Naive thymus-derived CD4-positive, alpha-beta T cell (primary cell): ENCODE results near the gene WFIKKN1. TPM values are rescaled to one million over a fixed set of nuclear protein-coding genes. Genes with fewer than 3 reads are reported as not detected.

Experiments used
- ATAC-seq: fragments of 150-1000 bp; cut with Tn5 transposase; 2 replicates; pipeline ENCODE4 v1.10.0; 2021; ENCODE audit warnings: mild to moderate bottlenecking, moderate library complexity
- CTCF ChIA-PET: fragments of 350-600 bp; sonication (Branson Sonifier 250); formaldehyde crosslinking; loops from one replicate; lab custom pipeline; 2021; ENCODE audit warnings: antibody characterized with exemption; lab: Charles Lee
- POLR2A ChIA-PET: fragments of 350-600 bp; sonication (Branson Sonifier 250); formaldehyde crosslinking; loops from one replicate; lab custom pipeline; 2021; ENCODE audit warnings: antibody characterized with exemption, inconsistent platforms; lab: Charles Lee
- DNase-seq, 9 donors: peaks; one replicate each; pipeline versions ENCODE4 v3.0.0 to v3.0.0-alpha.2; 2020 to 2022; ENCODE audit warnings: mixed read lengths in 1 of 9
- H3K27ac ChIP-seq: one replicate; pipeline ENCODE4 v1.7.0; 2013; ENCODE audit warnings: mild to moderate bottlenecking, low read depth, low read length, moderate library complexity
- H3K27me3 ChIP-seq, 2 donors: one replicate each; pipeline ENCODE4 v1.7.0; 2013; ENCODE audit warnings: low read length in 2 of 2, mild to moderate bottlenecking in 2 of 2, moderate library complexity in 2 of 2; ENCODE audit not compliant: control insufficient read depth in 2 of 2, insufficient read depth in 2 of 2
- H3K36me3 ChIP-seq, 3 experiments: 1 replicate in 2 of 3; 2 replicates in 1 of 3; pipeline ENCODE4 v1.7.0; 2013; ENCODE audit warnings: low read length in 3 of 3, mild to moderate bottlenecking in 3 of 3, moderate library complexity in 1 of 3; ENCODE audit not compliant: insufficient read depth in 3 of 3, control insufficient read depth in 2 of 3
- H3K4me1 ChIP-seq, 2 donors: one replicate each; pipeline ENCODE4 v1.7.0; 2013; ENCODE audit warnings: low read length in 2 of 2, mild to moderate bottlenecking in 2 of 2, moderate library complexity in 1 of 2; ENCODE audit not compliant: control insufficient read depth in 2 of 2, insufficient read depth in 2 of 2
- H3K4me3 ChIP-seq: 2 replicates; pipeline ENCODE4 v1.7.0; 2013; ENCODE audit warnings: mild to moderate bottlenecking, low read length
- H3K9me3 ChIP-seq, 3 experiments: 1 replicate in 2 of 3; 2 replicates in 1 of 3; pipeline ENCODE4 v1.7.0; 2013; ENCODE audit warnings: low read length in 3 of 3; ENCODE audit not compliant: control insufficient read depth in 2 of 3
- H3K27ac Mint-ChIP-seq, 9 donors: one replicate each; pipeline ENCODE4 v1.8.0; 2020 to 2022; ENCODE audit warnings: mixed read lengths in 9 of 9, mild to moderate bottlenecking in 8 of 9, moderate library complexity in 5 of 9, inconsistent platforms in 2 of 9
- H3K27me3 Mint-ChIP-seq, 5 donors: one replicate each; pipeline ENCODE4 v1.8.0; 2021 to 2022; ENCODE audit warnings: mixed read lengths in 5 of 5, mild to moderate bottlenecking in 1 of 5
- H3K36me3 Mint-ChIP-seq, 5 donors: one replicate each; pipeline ENCODE4 v1.8.0; 2020 to 2022; ENCODE audit warnings: mixed read lengths in 5 of 5, mild to moderate bottlenecking in 3 of 5, inconsistent platforms in 1 of 5
- H3K4me1 Mint-ChIP-seq, 7 donors: one replicate each; pipeline ENCODE4 v1.8.0; 2020 to 2022; ENCODE audit warnings: mixed read lengths in 7 of 7, mild to moderate bottlenecking in 3 of 7, inconsistent platforms in 1 of 7
- H3K4me3 Mint-ChIP-seq, 10 donors: one replicate each; pipeline ENCODE4 v1.8.0; 2020 to 2022; ENCODE audit warnings: mild to moderate bottlenecking in 10 of 10, mixed read lengths in 10 of 10, moderate library complexity in 6 of 10, inconsistent platforms in 2 of 10
- H3K9me3 Mint-ChIP-seq, 11 donors: one replicate each; pipeline ENCODE4 v1.8.0; 2020 to 2022; ENCODE audit warnings: mixed read lengths in 11 of 11, mild to moderate bottlenecking in 4 of 11, inconsistent platforms in 1 of 11, moderate library complexity in 1 of 11
- intact Hi-C, 2 donors: fragments of 100-400 bp; cut with micrococcal nuclease; formaldehyde crosslinking; loops; one replicate each; pipeline ENCODE4 v1.15.1; 2023
- polyA plus RNA-seq, 2 donors: library from polyadenylated mRNA; unstranded; fragments of 300-500 nt; fragmentation: Illumina TruSeq; gene quantifications; one replicate each; pipeline ENCODE4 v1.2.3, GENCODE V29; 2021
- total RNA-seq, 6 experiments: library from RNA in 5 of 6; stranded (reverse) in 5 of 6; gene quantifications; 1 replicate in 5 of 6; 2 replicates in 1 of 6; pipeline ENCODE4 v1.2.3 and lab custom pipeline; 2021 to 2026

The WFIKKN1 gene
- total and polyA plus RNA-seq, 7 experiments from 2014 or later = 0.34 to 0.81 (median 0.56) TPM; not detected in 2

DNA sequence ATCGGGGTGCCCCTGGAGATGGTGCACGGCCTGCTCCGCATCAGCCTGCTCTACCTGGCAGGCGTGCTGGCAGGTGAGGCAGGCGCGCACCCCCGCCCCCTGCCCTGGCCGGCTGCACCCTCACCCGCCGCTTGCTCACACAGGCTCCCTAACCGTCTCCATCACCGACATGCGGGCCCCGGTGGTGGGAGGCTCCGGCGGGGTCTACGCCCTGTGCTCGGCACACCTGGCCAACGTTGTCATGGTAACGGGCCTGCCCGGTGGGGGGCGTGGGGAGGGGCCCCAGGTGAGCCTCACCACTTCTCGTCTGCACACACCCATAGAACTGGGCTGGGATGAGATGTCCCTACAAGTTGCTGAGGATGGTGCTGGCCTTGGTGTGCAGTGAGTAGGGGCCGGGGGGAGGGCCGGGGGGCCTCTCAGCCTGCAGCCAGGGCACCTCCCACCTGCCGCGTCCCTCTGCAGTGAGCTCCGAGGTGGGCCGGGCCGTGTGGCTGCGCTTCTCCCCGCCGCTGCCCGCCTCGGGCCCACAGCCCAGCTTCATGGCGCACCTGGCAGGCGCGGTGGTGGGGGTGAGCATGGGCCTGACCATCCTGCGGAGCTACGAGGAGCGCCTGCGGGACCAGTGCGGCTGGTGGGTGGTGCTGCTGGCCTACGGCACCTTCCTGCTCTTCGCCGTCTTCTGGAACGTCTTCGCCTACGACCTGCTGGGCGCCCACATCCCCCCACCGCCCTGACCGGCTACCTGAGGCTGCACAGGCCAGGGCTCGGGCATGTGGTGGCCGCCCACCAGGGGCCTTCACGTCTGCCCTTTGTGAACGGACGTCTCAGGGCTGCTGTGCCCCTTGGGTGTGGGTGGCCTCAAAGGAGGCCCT lies 46.8 kb downstream of the WFIKKN1 start:
- DNase-seq (no peak), ATAC-seq (no peak)
- Histone ChIP-seq H3K9me3 (no peaks in the 10 kb centered on the region), H3K4me1 (peaks cover 5 to 10% of the 10 kb centered on the region in 2 donors), H3K27me3 (no peaks in the 10 kb centered on the region), H3K4me3 (no peak overlapping the region), H3K36me3 (peaks cover 0 to 37% (median 2%) of the 10 kb centered on the region in 3 experiments), H3K27ac (no peak overlapping the region)
- intact Hi-C loops = loop anchor here in 1 of 2 donors (2.0 kb wide), 1 partner anchor 17 kb away; no protein-coding TSS in a partner anchor
- H3K4me1 Mint-ChIP-seq = peaks cover 8 to 30% (median 21%) of the 10 kb centered on the region in 7 donors
- peaks cover 0 to 11% (median 0%) of the 10 kb centered on the region in 5 donors for H3K36me3 Mint-ChIP-seq
- H3K9me3 Mint-ChIP-seq = no peaks in the 10 kb centered on the region
- POLR2A ChIA-PET = interaction anchor here (0.7 to 3.1 kb wide), 5 partner anchors 9 to 52 kb away, joined by 3 to 12 read pairs (median 4); partner anchors contain the start of gene RHOT2
- H3K27ac Mint-ChIP-seq = no peak overlapping the region
- H3K4me3 Mint-ChIP-seq = peak overlapping the region in 4 of 10 donors; percentile 19 to 60 (median 40)
- CTCF ChIA-PET = no interaction called here
- H3K27me3 Mint-ChIP-seq = peaks cover 0 to 7% (median 0%) of the 10 kb centered on the region in 5 donors

DNA sequence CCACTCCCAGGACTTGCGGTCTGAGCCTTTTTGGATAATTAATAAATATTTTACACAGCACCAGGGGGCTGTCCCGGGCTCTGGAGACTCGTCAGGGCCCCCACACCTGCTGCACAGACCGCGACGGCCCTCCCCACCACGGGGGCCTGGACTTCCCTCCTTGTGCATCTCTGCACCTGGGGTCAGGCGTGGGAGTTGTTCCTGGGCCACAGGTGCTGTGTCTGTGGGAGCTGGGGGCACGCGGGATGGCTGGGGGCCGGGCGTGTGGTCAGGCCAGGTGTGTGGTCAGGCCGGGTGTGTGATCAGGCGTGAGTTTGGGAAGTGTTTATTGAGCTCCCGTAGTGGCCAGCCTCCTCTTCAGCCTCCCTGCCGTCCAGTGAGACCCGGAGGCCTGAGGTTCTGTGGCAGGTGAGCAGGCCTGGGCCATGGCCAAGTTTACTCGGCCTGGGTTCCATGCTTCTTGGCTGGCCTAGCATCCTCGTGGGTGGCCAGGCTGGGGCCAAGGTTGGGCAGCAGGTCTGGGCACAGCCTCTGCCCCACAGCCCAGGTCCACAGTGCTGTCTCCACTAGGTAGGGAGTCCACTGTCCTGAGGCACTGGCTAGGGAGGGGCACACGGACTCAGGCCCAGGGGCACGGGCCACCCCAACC lies 47.5 kb downstream of the WFIKKN1 start:
- intact Hi-C loops = loop anchor here in 1 of 2 donors (2.0 kb wide), 1 partner anchor 18 kb away; no protein-coding TSS in a partner anchor
- H3K9me3 ChIP-seq = no peaks in the 10 kb centered on the region
- H3K4me3 ChIP-seq = no peak overlapping the region
- ChIA-PET CTCF (no interaction called here), POLR2A (interaction anchor here (0.7 to 2.1 kb wide), 4 partner anchors 10 to 29 kb away, joined by 3 to 11 read pairs (median 4); partner anchors contain the start of genes RHOT2, WDR24 and WDR90)
- Mint-ChIP-seq H3K27me3 (peaks cover 0 to 7% (median 0%) of the 10 kb centered on the region in 5 donors), H3K4me1 (peaks cover 10 to 33% (median 23%) of the 10 kb centered on the region in 7 donors), H3K27ac (no peak overlapping the region), H3K9me3 (no peaks in the 10 kb centered on the region), H3K36me3 (peaks cover 0 to 9% (median 0%) of the 10 kb centered on the region in 5 donors), H3K4me3 (peak overlapping the region in 3 of 10 donors; percentile 19 to 89 (median 84))
- no peak overlapping the region for H3K27ac ChIP-seq
- no peaks in the 10 kb centered on the region for H3K27me3 ChIP-seq
- H3K36me3 ChIP-seq = peaks cover 0 to 36% (median 9%) of the 10 kb centered on the region in 3 experiments
- peaks cover 5 to 14% of the 10 kb centered on the region in 2 donors for H3K4me1 ChIP-seq
- DNase-seq (no peak), ATAC-seq (no peak)

DNA sequence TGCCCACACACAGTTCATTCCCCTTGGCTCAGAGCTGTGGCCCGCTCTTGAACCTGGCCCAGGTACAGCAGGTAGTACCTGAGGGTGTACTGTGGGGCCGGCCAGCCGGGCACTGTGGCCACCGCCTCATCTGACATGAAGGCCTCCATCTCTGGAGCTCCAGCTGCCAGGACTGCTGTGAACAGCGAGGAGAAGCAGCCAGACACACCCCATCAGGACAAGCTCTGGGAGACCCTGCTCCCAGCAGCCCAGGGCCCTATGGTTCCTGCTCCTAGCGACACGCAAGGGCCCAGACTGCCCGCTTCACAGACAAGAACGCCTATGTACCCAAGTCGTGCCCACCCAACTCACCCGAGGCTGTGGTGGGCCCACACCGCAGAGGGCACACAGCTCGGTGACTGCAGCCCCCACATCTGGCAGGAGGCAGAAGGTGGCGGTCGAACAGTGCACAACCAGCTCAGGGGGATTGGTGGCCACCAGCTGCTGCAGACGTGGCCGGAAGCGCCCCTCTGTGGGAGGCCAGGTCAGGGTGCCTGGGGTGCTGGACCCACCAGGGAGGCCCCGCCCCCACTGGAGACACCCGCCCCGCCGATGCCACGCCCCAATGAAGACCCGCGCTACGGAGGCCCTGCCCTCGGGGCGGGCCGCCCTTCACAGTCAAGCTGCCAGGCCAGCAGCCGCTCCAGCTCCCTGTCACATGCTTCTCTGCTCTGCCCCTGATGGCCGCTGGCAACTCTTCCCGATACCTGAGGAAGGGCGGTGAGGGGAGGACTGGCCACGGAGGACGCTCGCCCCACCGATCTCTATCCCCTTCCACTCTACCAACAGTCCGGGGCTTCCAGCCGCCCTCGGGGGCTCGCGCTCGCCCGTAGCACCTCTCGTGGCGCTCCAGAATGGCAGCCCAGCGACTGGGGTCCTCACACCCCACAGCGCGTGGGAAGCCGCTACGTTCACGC lies 48.4 kb downstream of the WFIKKN1 start:
- Histone ChIP-seq H3K4me3 (peak overlapping the region; percentile 51), H3K27me3 (no peaks in the 10 kb centered on the region), H3K9me3 (no peaks in the 10 kb centered on the region), H3K4me1 (peaks cover 5 to 17% of the 10 kb centered on the region in 2 donors), H3K27ac (peak overlapping the region; percentile 26), H3K36me3 (peaks cover 0 to 28% (median 12%) of the 10 kb centered on the region in 3 experiments)
- Mint-ChIP-seq H3K4me3 (peak overlapping the region; percentile 71 to 89 (median 84)), H3K9me3 (no peaks in the 10 kb centered on the region), H3K27me3 (peaks cover 0 to 7% (median 0%) of the 10 kb centered on the region in 5 donors), H3K4me1 (peaks cover 10 to 33% (median 23%) of the 10 kb centered on the region in 7 donors), H3K27ac (peak overlapping the region in 7 of 9 donors; percentile 56 to 93 (median 69)), H3K36me3 (peaks cover 0 to 9% (median 0%) of the 10 kb centered on the region in 5 donors)
- DNase-seq (peak in 4 of 9 donors; percentile 41 to 65 (median 47)), ATAC-seq (peak; percentile 6)
- ChIA-PET CTCF (interaction anchor here (0.8 kb wide), 1 partner anchor 11 kb away, joined by 4 read pairs; the partner anchor contains the start of gene RHOT2), POLR2A (interaction anchor here (0.7 to 2.1 kb wide), 5 partner anchors 11 to 36 kb away, joined by 3 to 11 read pairs (median 4); partner anchors contain the start of genes RHOT2, WDR24 and WDR90)
- intact Hi-C loops = loop anchor here (1.0 to 2.0 kb wide), 5 partner anchors 11 to 43 kb away; partner anchors contain the start of genes METTL26 (in 1 of the 2), RHOT2 (in 1 of the 2) and WDR90 (in 1 of the 2)

DNA sequence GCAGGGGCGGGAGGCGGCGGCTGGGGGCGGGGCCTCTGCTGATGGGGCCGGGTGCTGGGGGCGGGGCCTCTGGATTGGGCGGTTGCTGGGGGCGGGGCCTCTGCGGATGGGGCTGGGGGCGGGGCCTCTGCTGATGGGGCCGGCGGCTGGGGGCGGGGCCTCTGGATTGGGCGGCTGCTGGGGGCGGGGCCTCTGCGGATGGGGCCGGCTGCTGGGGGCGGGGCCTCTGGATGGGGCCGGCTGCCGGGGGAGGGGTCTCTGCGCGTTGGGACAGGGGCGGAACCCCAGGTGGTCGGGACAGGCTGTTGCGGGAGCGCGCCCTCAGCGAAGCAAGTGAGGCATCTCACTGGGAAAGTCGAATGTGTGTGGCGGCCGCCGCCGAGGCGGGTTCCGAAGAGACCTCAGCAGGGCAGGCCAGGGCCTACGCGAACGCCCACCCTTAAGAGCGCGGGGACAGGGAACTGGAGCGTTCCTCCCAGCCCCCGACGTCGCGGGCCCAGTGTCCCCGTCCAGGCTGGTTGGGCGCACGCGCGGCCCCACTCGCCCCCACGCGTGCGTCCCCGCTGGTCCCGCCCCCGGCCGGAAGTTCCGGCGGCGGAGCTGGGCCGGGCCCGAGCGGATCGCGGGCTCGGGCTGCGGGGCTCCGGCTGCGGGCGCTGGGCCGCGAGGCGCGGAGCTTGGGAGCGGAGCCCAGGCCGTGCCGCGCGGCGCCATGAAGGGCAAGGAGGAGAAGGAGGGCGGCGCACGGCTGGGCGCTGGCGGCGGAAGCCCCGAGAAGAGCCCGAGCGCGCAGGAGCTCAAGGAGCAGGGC lies 49.2 kb downstream of the WFIKKN1 start, which contains the start of gene STUB1:
TSS of gene STUB1 (plus strand) at position 597 of the 811 bp plus-strand sequence. CDS start at position 713, 116 bp downstream.
- peak within 1 kb of the TSS; percentile 71 to 89 (median 84) for H3K4me3 Mint-ChIP-seq
- H3K36me3 Mint-ChIP-seq = peaks cover 0 to 9% (median 0%) of the 10 kb centered on the region in 5 donors
- peaks cover 10 to 33% (median 22%) of the 10 kb centered on the region in 7 donors for H3K4me1 Mint-ChIP-seq
- intact Hi-C loops = loop anchor here (1.0 to 5.0 kb wide), 11 partner anchors 10 to 1285 kb away; partner anchors contain the start of genes FAM234A (in 1 of the 2), LMF1 (in 1 of the 2), METTL26 (in 1 of the 2) and RHOT2 (in 1 of the 2)
- H3K9me3 ChIP-seq = no peaks in the 10 kb centered on the region
- no peaks in the 10 kb centered on the region for H3K9me3 Mint-ChIP-seq
- CTCF ChIA-PET = no interaction called here
- peaks cover 0 to 24% (median 12%) of the 10 kb centered on the region in 3 experiments for H3K36me3 ChIP-seq
- peaks cover 0 to 4% (median 0%) of the 10 kb centered on the region in 5 donors for H3K27me3 Mint-ChIP-seq
- H3K27ac ChIP-seq = peak within 1 kb of the TSS; percentile 79
- ATAC-seq (peak; percentile 81), DNase-seq (peak; percentile 72 to 96 (median 81))
- peaks cover 7 to 19% of the 10 kb centered on the region in 2 donors for H3K4me1 ChIP-seq
- H3K27me3 ChIP-seq = no peaks in the 10 kb centered on the region
- POLR2A ChIA-PET = interaction anchor here (0.8 to 3.8 kb wide), 10 partner anchors 10 to 111 kb away, joined by 3 to 34 read pairs (median 5); partner anchors contain the start of genes METTL26, RHOT2 and WDR24
- H3K4me3 ChIP-seq = peak within 1 kb of the TSS; percentile 71
- H3K27ac Mint-ChIP-seq = peak within 1 kb of the TSS in 7 of 9 donors; percentile 62 to 89 (median 83)

DNA sequence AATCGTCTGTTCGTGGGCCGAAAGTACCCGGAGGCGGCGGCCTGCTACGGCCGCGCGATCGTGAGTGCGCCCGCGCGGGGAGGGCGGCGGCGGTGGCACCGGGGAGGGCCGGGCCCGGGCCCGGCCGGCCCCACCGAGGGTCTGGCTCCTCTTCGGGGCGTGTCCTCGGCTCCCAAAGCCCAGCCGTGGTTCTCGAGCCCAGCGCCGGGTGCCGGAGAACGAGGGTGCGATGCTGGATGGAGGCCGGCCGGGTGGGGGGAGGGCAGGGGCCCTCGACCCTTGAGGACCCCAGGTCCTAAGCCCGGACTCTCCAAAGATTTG lies 49.8 kb downstream of the WFIKKN1 start:
- Mint-ChIP-seq H3K4me3 (peak overlapping the region; percentile 64 to 86 (median 80)), H3K4me1 (peaks cover 10 to 33% (median 18%) of the 10 kb centered on the region in 7 donors), H3K36me3 (peaks cover 0 to 9% (median 0%) of the 10 kb centered on the region in 5 donors), H3K27me3 (no peaks in the 10 kb centered on the region), H3K9me3 (no peaks in the 10 kb centered on the region), H3K27ac (peak overlapping the region in 4 of 9 donors; percentile 16 to 81 (median 40))
- Histone ChIP-seq H3K9me3 (no peaks in the 10 kb centered on the region), H3K27me3 (no peaks in the 10 kb centered on the region), H3K36me3 (peaks cover 0 to 24% (median 12%) of the 10 kb centered on the region in 3 experiments), H3K27ac (peak overlapping the region; percentile 79), H3K4me1 (peaks cover 9 to 25% of the 10 kb centered on the region in 2 donors), H3K4me3 (peak overlapping the region; percentile 71)
- DNase-seq (no peak), ATAC-seq (no peak)
- CTCF ChIA-PET = no interaction called here
- POLR2A ChIA-PET = interaction anchor here (0.8 to 3.8 kb wide), 10 partner anchors 9 to 112 kb away, joined by 3 to 34 read pairs (median 5); partner anchors contain the start of genes METTL26, RHOT2 and WDR24
- intact Hi-C loops = loop anchor here (1.0 to 5.0 kb wide), 6 partner anchors 10 to 1284 kb away; partner anchors contain the start of genes FAM234A (in 1 of the 2), LMF1 (in 1 of the 2), RPS2 (in 1 of the 2) and UQCC4 (in 1 of the 2)
